KMS-11 (cell line): ENCODE results near the gene DNM3.
"Not testable (repeated sequence)": the region's sequence is repeated elsewhere in the genome, so short reads cannot be mapped to it uniquely, and the experiment has no call there.

Experiments used
- H2AFZ ChIP-seq: fragments of 200-600 bp; sonication (generic); 2 replicates; pipeline ENCODE4 v1.6.1; 2016; ENCODE audit warnings: antibody characterized with exemption, mixed run types, low read depth
- H3K27ac ChIP-seq: fragments of 200-600 bp; sonication (generic); 2 replicates; pipeline ENCODE4 v1.6.1; 2016; ENCODE audit warnings: mild to moderate bottlenecking, mixed run types
- H3K27me3 ChIP-seq: fragments of 200-600 bp; sonication (generic); 2 replicates; pipeline ENCODE4 v1.6.1; 2017; ENCODE audit warnings: mild to moderate bottlenecking, low read depth, mixed run types, moderate library complexity; ENCODE audit not compliant: insufficient read depth
- H3K36me3 ChIP-seq: fragments of 200-600 bp; sonication (generic); 2 replicates; pipeline ENCODE4 v1.6.1; 2017; ENCODE audit warnings: mild to moderate bottlenecking, mixed run types; ENCODE audit not compliant: insufficient read depth
- H3K4me1 ChIP-seq: fragments of 200-600 bp; sonication (generic); 2 replicates; pipeline ENCODE4 v1.6.1; 2016; ENCODE audit warnings: mild to moderate bottlenecking, low read depth, mixed run types; ENCODE audit not compliant: poor library complexity, severe bottlenecking
- H3K4me2 ChIP-seq: fragments of 200-600 bp; sonication (generic); 2 replicates; pipeline ENCODE4 v1.7.0; 2016; ENCODE audit warnings: mild to moderate bottlenecking, mixed run types
- H3K4me3 ChIP-seq: fragments of 200-600 bp; sonication (generic); IDR thresholded peaks from 2 replicates; pipeline ENCODE4 v1.6.1; 2017; ENCODE audit warnings: low read depth, low read length, mixed read lengths; ENCODE audit not compliant: insufficient read depth
- H3K79me2 ChIP-seq: fragments of 200-600 bp; sonication (generic); 2 replicates; pipeline ENCODE4 v1.6.1; 2016; ENCODE audit warnings: low read depth, mixed run types; ENCODE audit not compliant: insufficient read depth
- H3K9ac ChIP-seq: fragments of 200-600 bp; sonication (generic); 2 replicates; pipeline ENCODE4 v1.6.1; 2016; ENCODE audit warnings: mild to moderate bottlenecking, mixed run types
- H4K20me1 ChIP-seq: fragments of 200-600 bp; sonication (generic); 2 replicates; pipeline ENCODE4 v1.6.1; 2016; ENCODE audit warnings: mild to moderate bottlenecking, mixed run types; ENCODE audit not compliant: insufficient read depth
- CTCF ChIP-seq: fragments of 200-600 bp; sonication (generic); conservative IDR thresholded peaks from 2 replicates; pipeline ENCODE4 v1.6.1; 2017; ENCODE audit warnings: low read depth, mild to moderate bottlenecking, antibody characterized with exemption, low read length, moderate library complexity, mixed read lengths

DNM3 gene

GRCh38 chr1:172006660-172007059, 165.4 kb downstream of the DNM3 start:
- Histone ChIP-seq H3K79me2 (no peaks in the 10 kb centered on the region), H2AFZ (no peak overlapping the region), H3K9ac (no peak overlapping the region), H3K4me3 (no peak overlapping the region), H3K36me3 (no peaks in the 10 kb centered on the region), H3K4me1 (no peaks in the 10 kb centered on the region), H3K4me2 (no peak overlapping the region), H3K27ac (no peak overlapping the region), H4K20me1 (no peaks in the 10 kb centered on the region), H3K27me3 (no peaks in the 10 kb centered on the region)
- no peak for TF ChIP-seq CTCF

DNA sequence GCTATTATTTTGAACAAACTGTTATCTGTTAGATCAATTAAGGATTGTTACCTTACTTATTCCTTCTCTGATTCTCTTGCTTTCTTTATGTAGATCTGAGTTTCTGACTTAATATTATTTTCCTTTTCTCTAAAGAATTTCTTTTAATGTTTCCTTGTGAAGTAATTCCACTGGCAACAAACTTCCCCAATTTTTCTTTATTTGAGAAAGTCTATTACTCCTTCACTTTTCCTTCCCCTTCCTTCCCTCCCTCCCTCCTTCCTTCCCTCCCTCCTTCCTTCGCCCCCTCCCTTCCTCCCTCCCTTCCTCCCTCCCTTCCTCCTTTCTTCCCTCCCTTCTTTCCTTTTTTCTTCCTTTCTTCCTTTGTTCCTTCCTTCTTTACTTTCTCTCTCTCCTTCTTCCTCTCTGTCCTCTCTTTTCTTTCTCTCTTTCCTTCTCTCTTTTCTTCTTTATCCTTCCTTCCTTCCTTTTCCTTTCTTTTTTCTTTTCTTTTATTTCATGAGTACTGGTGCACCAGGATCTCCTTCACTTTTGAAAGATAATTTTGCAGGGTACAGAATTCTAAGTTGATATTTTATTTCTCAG, 177.5 kb downstream of the DNM3 start:
- Histone ChIP-seq H3K4me1 (no peaks in the 10 kb centered on the region), H3K4me3 (no peak overlapping the region), H3K4me2 (no peak overlapping the region), H3K27me3 (no peaks in the 10 kb centered on the region), H2AFZ (no peak overlapping the region), H3K9ac (no peak overlapping the region), H3K36me3 (no peaks in the 10 kb centered on the region), H3K27ac (no peak overlapping the region), H4K20me1 (no peaks in the 10 kb centered on the region), H3K79me2 (no peaks in the 10 kb centered on the region)
- no peak for TF ChIP-seq CTCF

DNA sequence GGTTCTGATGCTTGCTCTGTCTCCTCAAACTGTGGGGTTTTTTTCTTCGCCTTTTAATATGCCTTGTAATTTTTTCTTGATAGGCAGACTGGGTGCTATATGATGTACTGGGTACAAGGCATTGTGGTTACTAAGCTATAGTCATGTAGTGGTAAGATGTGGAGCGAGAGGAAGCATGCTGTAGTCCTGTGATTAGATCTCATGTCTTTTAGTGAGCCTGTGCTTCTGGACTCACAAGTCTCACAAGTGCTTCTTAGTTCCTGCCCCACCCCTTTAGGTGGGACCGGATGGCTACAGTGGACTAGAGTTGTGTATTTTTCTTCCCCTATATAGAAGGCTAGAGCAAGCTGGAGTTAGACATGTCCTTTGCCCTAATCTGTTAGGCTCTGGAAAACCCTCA, 178.7 kb downstream of the DNM3 start:
- H2AFZ ChIP-seq = no peak overlapping the region

GRCh38 chr1:172024516-172024915, 183.2 kb downstream of the DNM3 start:
- Histone ChIP-seq H3K36me3 (no peaks in the 10 kb centered on the region), H2AFZ (no peak overlapping the region), H3K4me2 (no peak overlapping the region), H3K4me3 (no peak overlapping the region), H4K20me1 (no peaks in the 10 kb centered on the region), H3K79me2 (no peaks in the 10 kb centered on the region), H3K4me1 (no peaks in the 10 kb centered on the region), H3K27ac (no peak overlapping the region), H3K27me3 (no peaks in the 10 kb centered on the region), H3K9ac (no peak overlapping the region)
- TF ChIP-seq CTCF = no peak

More for the DNA sequence above, 178.7 kb downstream of the DNM3 start:
- H3K27me3 ChIP-seq = no peaks in the 10 kb centered on the region
- TF ChIP-seq CTCF = no peak
- no peaks in the 10 kb centered on the region for H4K20me1 ChIP-seq
- H3K4me1 ChIP-seq = no peaks in the 10 kb centered on the region
- H3K27ac ChIP-seq = no peak overlapping the region
- H3K9ac ChIP-seq = no peak overlapping the region
- H3K4me3 ChIP-seq = no peak overlapping the region
- H3K36me3 ChIP-seq = no peaks in the 10 kb centered on the region
- H3K79me2 ChIP-seq = no peaks in the 10 kb centered on the region
- H3K4me2 ChIP-seq = no peak overlapping the region

- H3K27ac ChIP-seq, H3K9ac ChIP-seq, H2AFZ ChIP-seq, H3K4me2 ChIP-seq, H3K27me3 ChIP-seq, H3K79me2 ChIP-seq, H3K4me3 ChIP-seq, H3K4me1 ChIP-seq, H3K36me3 ChIP-seq, H4K20me1 ChIP-seq: not testable (repeated sequence)
Observed at GRCh38 chr1:172024944-172025738, 183.8 kb downstream of the DNM3 start.
